ENCODE data around the gene SELENOP. TPM values are rescaled to one million over a fixed set of nuclear protein-coding genes. Genes with fewer than 3 reads are reported as not detected.

SELENOP gene
- total RNA-seq, 1 donor from 2014 or later, result 41.2 TPM

DNA sequence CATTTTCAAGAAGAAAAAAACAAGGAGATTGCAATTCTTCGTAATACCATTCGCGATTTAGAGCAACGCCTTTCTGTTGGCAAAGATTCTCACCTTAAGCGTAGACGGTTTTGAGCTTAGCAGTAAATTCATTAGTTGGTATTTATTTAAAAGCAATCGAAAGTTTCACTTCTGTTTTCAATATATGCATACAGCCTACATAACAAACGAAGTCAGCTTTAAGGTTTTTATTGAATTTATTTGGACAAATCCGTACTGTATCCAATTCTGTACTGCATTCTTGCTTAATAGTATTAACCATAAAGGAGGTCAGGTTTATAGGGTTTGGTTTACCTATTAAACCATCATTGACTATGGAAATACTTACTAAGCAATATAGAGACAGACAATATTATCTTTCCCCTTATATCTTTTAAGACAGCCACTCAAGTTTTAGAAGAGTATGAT lies 12.0 kb downstream of the SELENOP start:
- FAIRE-seq (no peak), DNase-seq (ENCODE audit: low spot score in 2 of 2) (no peak)

DNA sequence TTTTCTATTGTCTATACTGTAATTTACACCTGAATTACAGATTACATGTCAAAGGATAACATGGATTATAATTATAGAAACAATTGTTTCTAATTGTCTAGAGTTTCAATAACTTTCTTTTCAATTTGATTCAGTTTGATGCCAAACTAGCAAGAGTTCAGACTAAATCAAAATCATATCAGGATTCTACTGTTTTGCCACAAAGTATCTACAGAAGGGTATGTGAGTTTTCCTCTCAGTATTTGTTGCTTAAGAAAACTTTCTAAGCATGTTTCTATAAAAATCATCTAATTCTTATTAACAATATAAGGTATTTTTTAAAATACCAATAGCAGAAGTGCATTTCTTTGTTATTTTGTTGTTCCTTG lies 12.5 kb downstream of the SELENOP start:
- no peak for FAIRE-seq

DNA sequence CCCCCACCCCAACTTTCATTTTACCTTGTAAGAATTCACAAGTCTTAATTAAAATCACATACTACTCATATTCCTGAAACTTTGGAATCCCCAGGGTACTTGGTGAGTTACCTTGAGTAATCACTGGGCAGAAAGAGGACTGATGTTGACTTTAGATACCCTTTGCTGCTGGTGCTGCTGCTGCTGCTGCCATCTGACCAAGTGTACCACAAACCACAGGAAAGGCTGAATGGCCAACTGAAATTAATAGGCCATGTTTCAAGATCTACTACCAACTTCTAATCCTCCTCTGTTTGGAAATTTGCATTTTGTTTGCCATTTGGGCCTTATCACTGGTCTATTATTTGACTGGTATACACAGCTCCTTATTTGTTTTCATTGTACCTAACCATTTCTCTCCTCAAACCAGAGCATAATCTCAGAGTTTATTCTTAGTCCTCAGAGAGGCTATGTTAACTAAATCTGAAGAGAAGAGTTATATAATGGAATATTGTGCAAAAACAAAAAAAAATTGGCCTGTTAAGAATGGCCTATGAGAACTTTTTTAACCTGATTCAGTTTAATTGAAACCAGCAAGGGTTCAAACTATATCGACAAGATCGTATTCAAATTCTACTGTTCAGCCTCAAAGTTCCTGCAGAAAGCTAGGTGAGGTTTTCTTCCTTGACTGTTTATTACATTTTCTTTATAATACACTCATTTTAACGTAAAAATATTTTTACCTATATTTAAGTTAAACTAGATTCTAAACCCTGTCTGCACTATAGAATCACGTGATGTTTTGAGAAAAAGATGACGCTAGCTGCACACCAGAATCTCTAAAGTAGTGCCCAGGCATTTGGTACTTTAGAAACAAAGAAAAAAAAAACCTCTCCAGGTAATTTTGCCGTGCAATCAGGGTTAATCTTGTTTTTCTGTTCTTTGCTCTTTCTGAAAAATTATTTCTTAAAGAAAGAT lies 13.1 kb downstream of the SELENOP start:
- DNase-seq (ENCODE audit: low spot score in 2 of 2) (no peak), FAIRE-seq (no peak)

More for the DNA sequence above, 12.5 kb downstream of the SELENOP start:
- DNase-seq (ENCODE audit: low spot score in 2 of 2), result no peak

DNA sequence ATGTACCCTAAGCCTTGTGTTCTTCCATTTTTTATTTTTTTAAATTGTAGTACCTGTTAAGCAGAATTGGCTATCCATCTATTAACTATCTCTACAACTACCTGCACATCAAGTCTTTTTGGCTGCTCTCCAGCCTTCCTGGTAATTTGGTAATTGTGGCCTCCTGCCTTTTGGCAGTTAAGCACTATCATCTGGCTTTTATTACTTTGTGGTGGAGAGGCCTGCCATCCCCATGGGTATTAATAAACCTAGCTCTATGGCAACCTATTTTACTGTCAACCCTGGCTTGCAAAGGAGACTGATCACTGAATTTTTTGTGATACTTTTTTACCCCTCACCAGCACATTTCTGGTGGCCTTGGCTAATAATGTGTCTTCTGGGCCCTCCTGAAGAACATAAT lies 20.5 kb downstream of the SELENOP start:
- FAIRE-seq (no peak), DNase-seq (ENCODE audit: low spot score in 2 of 2) (no peak)

DNA sequence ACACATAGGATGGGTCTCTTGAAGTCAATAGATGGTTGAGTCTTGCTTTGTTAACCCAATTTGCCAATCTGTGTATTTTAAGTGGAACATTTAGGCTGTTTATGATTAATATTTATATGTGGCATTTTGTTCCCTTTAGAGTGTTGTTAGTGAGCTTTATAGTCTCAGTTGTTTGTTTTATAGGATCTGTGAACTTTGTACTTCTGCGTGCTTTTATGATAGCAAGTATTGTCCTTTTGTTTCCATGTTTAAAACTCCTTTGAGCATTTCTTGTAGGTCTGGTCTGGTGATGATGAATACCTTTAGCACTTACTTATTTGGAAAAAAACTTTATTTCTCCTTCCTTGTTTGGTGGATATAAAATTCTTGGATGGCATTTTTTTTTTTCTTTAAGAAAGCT lies 23.8 kb downstream of the SELENOP start:
- FAIRE-seq (no peak), DNase-seq (ENCODE audit: low spot score in 2 of 2) (no peak)

DNA sequence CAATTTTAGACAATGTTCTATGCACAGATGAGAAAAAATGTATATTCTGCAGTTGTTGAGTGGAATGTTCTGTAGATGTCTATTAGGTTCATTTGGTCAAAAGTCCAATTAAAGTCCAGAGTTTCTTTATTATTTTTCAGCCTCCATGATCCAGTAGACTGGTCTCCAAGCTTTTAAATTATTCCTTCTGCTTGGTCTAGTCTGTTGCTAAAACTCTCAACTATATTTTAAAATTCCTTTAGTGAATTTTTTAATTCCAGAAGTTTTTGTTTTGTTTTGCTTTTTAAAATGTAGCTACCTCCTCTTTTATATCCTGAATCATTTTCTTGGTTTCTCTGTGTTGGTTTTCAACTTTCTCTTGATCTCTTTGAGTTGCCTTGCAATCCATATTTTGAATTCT lies 24.6 kb downstream of the SELENOP start:
- FAIRE-seq, result no peak
- DNase-seq (ENCODE audit: low spot score in 2 of 2), result no peak

DNA sequence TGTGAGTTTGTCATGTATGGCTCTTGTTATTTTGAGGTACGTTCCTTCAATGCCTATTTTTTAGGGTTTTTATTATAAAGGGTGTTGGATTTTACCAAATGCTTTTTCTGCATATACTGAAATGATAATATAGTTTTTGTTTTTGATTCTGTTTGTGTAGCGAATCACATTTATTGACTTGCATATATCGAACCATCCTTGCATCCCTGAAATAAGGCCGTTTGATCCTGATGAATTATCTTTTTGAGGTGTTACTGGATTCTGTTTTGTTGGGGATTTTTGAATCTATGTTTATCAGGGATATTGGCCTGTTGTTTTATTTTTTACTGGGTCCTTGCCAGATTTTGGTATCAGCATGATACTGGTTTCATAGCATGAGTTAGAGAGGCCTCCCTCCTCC lies 25.9 kb downstream of the SELENOP start:
- DNase-seq (ENCODE audit: low spot score in 2 of 2) (no peak), FAIRE-seq (no peak)

DNA sequence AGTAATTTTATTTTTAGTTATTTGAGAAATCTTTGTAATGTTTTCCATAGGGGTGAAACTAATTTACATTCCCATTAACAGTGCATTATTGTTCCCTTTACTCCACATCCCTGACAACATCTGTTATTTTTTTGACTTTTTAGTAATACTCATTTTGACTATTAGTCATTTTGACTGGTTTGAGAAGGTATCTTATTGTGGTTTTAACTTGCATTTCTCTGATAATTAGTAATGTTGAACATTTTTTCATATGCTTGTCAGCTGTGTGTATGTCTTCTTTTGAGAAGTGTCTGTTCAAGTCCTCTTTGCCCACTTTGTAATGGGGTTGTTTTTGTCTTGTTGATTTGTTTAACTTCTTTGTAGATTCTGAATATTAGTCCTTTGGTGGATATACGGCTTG lies 27.6 kb downstream of the SELENOP start:
- FAIRE-seq, result no peak
- no peak for DNase-seq (ENCODE audit: low spot score in 2 of 2)

DNA sequence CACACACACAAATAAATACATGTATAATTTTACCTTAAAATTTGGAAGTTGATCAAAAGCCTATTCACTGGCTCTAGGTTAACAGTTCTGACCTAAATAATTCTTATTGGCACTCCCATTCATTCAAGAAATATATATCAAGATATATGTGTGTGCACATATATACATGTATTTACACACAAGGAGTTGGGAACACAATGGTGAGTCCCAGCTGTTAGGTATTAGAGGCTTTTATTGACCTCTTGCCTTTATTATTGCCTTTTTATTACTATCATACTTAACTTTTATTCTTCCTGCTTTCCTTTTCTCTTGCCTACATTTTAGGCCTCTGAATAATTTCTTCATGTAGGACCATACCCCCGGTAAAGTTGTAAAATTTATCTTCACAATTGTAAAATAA lies 30.1 kb downstream of the SELENOP start:
- no peak for DNase-seq (ENCODE audit: low spot score in 2 of 2)
- no peak for FAIRE-seq

DNA sequence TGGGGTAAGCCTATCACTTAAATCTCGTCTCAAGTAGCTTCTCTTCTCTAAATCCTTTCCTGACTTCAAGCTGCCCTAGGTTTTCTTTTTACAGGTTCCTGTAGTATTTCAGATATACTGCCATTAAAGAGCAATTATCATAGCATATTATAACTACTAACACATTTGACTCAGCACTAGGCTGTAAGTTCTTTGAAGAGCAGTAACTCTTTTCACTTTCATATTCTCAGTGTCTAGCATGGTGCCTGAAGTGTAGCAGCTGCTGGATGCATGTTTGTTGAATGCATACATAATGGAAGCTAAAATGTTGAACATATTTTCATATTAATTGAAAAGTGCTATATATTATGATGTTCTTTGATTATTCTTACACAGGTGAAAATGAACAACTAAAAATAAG lies 32.6 kb downstream of the SELENOP start:
- FAIRE-seq, result no peak

DNA sequence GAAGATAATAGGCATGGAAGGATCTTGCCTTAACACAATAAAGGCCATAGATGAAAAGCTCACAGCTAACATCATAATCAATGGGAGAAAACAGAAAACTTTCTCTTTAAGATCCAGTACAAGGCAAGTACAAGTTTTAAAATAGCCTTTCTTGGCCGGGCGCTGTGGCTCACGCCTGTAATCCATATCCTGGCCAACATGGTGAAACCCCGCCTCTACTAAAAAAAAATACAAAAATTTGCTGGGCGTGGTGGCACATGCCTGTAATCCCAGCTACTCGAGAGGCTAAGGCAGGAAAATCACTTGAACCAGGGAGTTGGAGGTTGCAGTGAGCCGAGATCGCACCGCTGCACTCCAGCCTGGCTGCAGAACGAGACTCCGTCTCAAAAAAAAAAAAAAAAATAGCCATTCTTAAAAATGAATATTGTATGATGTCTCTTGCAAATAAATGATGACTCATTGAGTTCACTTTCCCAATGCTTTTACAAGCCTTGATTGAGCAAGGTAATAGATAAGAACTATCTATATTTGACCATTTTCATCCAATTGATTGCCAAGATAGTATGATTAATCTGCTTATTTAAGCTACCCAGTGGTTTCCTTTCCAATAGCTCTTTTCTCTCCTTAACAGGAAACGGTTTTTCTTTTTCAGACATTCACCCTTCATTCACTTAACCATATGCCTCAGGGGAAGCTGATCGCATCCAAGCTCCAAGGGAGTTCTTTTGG lies 39.3 kb downstream of the SELENOP start:
- FAIRE-seq (no peak), DNase-seq (ENCODE audit: low spot score in 2 of 2) (no peak)

More for the DNA sequence above, 32.6 kb downstream of the SELENOP start:
- no peak for DNase-seq (ENCODE audit: low spot score in 2 of 2)

DNA sequence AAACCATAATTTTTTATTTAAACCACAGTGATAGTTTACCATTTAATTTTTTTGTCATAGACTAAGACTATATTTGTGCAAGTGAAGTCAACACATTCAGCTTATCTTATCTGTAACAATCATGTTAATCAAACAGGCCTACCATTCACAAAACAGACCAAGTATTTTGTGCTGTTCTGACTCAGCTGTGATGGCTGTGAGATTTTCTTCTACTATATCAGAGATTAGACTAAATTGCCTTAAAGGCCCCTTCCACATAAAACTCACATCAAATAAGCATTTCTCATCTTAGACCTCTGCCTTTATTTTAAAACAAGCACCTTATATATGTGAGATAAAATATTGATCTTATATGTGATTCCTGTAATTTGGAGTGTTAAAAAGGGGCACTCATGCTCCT lies 41.7 kb downstream of the SELENOP start:
- DNase-seq (ENCODE audit: low spot score in 2 of 2), result no peak
- FAIRE-seq, result no peak

DNA sequence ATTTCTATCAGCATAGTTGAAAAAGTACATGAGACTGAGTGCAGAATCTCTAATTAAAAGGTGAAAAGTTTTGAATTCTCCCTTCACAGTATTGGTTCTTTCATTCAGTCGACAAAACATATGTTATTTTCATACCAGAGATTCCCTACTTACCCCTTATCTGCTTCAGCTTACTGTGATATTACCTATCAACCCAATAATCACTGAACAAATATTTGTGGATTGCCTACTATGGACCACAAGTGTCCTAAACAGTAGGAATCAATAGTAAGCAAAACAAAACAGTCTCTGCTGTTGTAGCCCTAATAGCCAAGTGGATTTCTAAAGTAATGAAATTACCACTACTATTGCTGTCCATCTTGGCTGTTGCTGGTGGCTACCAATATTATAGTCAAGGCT lies 43.6 kb downstream of the SELENOP start:
- no peak for FAIRE-seq

DNA sequence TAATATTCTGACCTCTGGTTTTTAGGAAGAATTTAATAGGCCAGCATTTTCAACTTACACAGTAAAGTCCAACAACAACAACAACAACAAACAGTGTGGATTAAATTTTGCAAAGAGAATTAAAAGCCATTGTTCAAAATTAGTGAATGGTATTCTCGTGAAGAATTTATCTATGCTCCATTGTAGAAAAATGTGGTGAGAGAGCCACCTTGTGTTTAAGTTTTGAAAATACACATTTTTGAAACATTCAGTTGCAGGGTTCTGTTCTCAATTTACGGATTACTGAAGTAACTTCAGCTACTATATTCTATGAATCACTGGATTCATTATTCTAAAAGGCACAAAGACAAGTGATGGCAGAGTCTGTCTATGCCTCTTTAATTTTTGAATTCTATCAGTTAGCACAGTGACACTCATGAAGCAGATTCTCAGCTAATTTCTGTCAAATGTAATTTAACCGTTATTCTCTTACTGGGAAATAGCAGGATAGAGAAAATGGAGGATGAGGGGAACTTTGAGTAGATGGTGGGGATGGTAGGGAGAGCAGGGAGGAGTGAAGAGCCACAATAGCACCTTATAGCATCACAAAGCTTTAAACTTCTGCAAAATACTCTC lies 44.1 kb downstream of the SELENOP start:
- FAIRE-seq, result peak; percentile 95
- DNase-seq (ENCODE audit: low spot score in 2 of 2), result peak; percentile 2 to 15

More for the DNA sequence above, 43.6 kb downstream of the SELENOP start:
- DNase-seq (ENCODE audit: low spot score in 2 of 2), result no peak

DNA sequence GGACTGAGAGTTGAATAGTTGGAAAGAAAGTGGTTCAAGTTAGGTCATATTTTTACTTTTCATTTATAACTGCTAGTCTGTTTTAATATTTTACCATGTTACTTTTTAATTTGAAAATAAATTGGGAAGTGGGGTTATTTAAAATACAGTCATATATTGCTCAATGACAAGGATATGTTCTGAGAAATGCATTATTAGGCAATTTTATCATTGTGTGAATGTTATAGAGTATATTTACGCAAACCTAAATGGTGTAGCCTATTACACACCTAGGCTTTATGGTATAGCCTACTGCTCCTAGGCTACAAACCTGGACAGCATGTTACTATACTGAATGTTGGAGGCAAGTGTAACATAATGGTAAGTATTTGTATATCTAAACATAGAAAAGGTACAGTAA lies 49.9 kb downstream of the SELENOP start:
- no peak for DNase-seq (ENCODE audit: low spot score in 2 of 2)
- FAIRE-seq, result no peak

DNA sequence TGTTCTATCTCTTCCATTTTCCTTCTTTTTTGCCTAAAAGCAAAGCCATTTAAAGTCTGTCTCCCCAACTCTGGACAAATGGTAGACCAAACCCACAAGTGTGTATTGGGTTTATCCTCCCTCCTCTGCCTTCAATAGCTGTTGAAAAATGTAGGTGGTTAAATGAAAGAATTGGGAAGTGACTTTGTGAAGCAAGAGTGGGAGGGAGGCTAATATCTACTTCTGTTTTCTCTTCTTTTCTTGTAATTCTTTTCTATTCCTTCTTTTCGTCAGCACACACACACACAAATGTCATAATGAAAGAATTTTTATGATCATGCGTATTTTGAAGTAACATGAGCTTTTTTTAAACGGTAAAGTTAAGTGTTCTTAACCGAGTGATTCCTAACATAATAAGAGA lies 51.3 kb downstream of the SELENOP start:
- DNase-seq (ENCODE audit: low spot score in 2 of 2), result no peak
- no peak for FAIRE-seq

DNA sequence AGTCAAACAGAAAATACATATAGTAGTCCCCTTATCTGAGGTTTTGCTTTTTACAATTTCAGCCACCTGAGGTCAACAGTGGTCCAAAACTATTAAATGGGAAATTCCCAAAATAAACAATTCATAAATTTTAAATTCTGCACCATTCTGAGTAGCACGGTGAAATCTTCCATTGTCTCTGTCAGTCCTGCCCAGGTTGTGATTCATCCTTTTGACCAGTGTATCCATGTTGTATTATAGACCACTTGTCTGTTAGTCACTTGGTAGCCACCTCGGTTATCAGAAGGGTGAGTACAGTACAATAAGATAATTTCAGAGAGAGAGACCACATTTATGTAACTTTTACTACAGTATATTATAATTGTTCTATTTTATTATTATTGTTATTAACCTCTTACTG lies 52.2 kb downstream of the SELENOP start:
- no peak for FAIRE-seq
- DNase-seq (ENCODE audit: low spot score in 2 of 2), result no peak

DNA sequence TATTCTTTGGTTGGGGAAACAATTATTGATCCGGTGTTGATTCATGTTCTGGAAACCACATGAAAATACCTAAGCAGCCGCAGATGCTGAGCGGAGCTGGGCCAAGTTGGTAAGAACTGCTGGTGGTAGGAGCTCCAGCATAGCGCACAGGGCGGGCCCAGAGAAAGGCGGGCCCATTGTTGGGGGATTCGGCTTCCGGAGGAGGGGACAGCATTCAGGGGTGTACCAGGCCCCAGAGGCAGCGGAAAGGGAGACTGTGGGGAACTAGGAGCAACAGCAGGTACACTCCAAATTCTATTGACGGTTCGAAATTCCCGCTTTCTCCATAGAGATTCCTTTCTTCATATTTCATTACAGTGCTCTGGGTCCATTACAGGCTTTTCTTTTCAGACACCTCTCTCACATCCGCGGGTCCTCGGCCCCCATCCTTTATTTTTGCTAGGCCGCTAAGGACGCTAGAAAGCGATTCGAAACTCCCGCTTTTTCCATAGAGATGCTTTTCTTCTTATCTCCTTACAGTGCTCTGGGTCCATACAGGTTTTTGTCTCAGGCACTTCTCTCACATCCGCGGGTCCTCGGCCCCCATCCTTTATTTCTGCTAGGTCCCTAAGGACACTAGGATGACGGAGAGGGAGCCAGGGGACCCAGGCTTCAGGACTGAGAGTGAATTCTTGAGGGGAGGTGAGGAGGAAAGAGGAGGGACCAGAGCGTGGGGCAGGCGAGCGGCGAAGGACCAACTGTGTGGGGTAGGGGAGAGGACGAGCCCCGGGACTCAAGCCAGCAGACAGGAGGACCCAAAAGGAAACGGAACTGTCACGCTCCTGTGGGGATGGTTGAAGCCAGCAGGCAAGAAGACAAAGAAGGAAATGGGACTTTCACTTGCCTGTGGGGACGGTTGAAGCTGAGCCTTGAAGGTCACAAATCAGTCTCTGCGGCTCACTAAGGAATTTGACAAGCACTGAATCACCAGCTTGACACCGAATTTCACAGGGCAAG lies 54.8 kb downstream of the SELENOP start, which contains the start of gene CCDC152:
TSS of gene CCDC152 (plus strand) at position 213 of the 996 bp plus-strand sequence. CDS start 2,304 bp downstream, outside the sequence.
- FAIRE-seq (no peak), DNase-seq (ENCODE audit: low spot score in 2 of 2) (no peak)

DNA sequence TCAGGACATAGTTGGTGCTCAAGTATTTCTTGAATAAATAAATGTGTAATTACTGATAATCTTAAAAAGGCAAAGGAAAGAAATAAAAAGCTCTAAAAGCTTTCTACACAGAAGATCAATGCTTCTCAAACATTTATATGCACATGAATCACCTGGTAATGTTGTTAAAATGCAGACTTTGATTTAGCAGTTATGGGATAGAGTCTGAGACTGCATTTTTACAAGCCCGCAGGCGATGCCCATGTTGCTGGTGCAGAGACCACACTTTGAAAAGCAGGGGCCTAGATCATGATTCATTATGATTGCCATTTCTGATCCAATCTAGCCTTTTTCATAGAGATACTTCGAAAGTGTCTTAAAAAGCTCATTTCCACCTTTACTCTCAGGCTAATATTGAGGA lies 58.6 kb downstream of the SELENOP start:
- FAIRE-seq (no peak), DNase-seq (ENCODE audit: low spot score in 2 of 2) (no peak)

DNA sequence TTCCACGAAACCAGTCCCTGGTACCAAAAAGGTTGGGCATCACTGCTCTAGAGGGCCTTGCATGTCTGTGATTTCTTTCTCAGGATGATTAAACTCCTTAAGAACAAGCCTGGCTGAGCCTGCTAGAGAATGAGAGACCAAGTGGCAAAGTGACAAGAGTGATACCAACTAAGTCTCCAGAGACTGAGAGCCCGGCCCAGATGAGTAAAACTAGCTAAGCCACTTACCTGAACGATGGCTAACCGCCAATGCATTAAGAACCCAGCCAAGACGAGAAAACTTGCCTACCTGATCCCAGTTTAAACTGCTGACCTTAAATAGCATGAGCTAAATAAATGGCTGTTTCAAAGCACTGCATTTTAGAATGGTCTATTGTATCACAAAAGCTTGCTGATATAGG lies 60.6 kb downstream of the SELENOP start:
- FAIRE-seq, result no peak
- DNase-seq (ENCODE audit: low spot score in 2 of 2), result no peak

Data from frontal cortex (tissue), 4 donors.